DMS153 treated with DMSO at 0.1 percent for 48 hours (cell line): ENCODE data around the gene SOWAHC.

Experiments
- DNase-seq: peaks from one replicate; lab custom pipeline; 2025; ENCODE audit not compliant: unreplicated experiment; lab: John Stamatoyannopoulos, UW

SOWAHC gene

GRCh38 chr2:109644571-109645275 is 30.6 kb downstream of the SOWAHC start:
- peak; percentile 36 for DNase-seq

GRCh38 chr2:109645412-109646184 is 31.4 kb downstream of the SOWAHC start:
- no peak for DNase-seq

GRCh38 chr2:109646961-109647360 is 32.8 kb downstream of the SOWAHC start:
- DNase-seq = no peak

GRCh38 chr2:109647636-109648035 is 33.5 kb downstream of the SOWAHC start:
- no peak for DNase-seq

DNA sequence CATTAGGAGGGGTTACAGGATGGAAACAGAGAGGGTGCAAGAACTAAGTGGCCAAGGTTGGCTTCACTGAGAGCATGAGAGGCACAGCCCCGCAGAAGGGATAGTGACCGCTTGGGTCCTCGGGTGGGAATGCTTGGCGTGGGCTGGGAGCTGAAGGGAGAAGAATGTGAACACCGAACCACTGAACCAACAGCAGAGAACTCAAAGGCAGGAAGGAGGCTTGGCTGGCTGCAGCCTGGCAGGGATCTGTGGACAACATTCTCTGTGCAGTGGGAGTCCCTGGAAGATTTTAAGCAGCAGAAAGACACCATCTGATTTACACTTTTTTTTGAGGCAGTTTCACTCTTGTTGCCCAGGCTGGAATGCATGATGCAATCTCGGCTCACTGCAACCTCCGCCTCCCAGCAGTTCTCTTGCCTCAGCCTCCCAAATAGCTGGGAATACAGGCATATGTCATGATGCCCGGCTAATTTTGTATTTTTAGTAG is 33.9 kb downstream of the SOWAHC start:
- no peak for DNase-seq

- DNase-seq = no peak
Measured at GRCh38 chr2:109649736-109650695, 35.9 kb downstream of the SOWAHC start.

DNA sequence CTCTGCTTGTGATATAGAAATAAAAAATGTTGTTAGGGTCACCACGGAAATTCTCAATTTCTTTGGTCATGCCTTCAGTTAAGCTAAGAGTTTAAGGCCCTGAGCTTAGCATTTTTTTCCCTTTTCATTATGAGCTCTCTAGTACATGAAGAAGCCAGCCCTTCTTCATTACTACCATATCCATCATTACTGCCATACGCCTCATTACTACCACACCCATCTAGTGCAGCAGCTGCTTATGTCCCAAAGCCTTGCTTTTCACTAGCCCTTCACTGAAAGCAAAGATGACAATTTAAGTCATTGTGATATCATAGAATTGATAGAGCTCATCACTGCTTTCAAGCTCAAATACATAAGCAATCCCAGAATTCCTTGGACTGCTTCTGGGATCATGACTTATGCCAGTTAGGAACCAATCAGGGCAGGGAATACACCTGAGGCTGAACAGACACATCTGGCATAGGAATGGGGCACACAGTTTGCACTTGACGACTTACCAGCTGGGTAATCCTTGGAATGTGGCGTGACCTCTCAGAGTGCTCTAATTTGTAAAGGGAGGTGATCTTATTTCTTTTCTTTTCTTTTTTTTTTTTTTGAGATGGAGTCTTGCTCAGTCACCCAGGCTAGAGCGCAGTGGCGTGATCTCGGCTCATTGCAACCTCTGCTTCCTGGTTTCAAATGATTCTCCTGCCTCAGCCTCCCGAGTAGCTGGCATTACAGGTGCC is 40.3 kb downstream of the SOWAHC start:
- no peak for DNase-seq

DNA sequence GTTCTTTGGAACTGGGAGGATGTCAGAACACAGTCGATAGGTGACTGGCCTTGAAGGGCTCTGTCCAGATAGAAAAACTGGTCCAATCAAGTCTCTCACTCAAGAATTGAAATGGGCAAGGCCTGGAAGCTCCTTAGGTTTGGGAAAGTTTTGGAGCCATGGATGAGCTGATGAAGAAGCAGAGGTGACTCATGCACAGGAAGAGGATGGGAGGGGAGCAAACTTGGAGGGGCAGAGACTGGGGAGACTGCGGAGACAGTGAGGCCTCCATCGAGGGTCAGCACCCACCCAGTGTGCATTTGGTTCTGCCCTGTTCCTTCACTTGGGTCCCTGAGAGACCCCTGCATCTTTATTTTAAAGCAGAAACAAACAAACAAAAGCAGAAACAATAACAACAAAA is 41.1 kb downstream of the SOWAHC start:
- no peak for DNase-seq

GRCh38 chr2:109659396-109660045 is 45.4 kb downstream of the SOWAHC start:
- no peak for DNase-seq

DNA sequence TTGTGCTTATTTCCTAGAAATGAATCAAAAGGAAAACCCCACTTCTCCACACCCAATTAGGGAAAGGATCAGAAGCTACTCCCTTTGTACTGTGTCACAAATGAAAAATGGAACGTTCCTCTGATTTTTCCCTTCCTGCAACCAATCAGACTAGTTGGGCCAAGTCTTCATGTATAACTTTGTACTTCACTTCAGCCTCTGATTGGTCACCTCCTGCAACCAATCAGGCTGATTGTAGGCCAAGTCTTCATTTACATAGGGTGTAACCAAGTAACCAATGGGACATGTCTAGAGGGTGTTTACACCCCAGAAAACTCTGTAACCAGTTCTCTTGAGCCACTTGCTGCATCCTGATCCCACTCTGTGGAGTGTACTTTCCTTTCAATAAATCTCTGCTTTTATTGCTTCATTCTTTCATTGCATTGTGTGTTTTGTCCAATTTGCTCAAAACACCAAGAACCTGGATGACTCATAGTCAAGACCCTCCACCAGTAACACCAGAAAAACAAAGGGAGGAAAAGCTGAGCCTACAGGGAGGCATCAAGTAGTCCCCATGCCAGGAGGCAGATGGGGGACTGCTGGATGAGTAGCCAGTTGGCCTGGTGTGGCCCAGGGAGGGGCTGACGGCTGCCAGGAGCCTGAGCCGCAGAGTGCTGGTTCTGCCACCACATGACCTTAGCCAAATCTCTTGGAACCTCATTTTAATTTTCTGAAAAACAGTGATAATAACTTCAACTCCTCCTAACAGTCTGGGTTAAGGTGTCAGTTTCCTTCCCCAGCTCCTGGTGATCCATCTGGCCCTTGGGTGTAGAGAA is 46.1 kb downstream of the SOWAHC start:
- DNase-seq = no peak

DNA sequence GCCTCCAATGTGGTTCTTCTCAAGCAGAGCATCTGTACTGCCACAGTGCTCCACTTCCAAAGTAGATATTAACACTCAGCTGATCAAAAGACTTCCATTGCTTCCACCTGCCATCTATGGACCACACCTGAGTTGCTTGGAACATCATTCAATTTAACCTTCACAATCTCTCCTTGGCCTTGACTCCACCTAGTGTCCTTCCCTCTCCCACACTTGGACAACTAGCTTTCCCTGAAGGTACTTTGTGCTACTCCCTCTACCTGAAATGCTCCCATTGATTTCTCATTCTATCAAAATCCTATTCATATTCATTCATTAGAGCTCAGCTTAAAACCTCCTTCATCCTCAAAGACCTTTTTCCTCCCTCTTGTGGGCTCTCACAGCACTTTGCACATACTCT is 48.7 kb downstream of the SOWAHC start:
- DNase-seq = no peak

GRCh38 chr2:109663721-109664120 is 49.6 kb downstream of the SOWAHC start:
- DNase-seq = peak; percentile 9

DNA sequence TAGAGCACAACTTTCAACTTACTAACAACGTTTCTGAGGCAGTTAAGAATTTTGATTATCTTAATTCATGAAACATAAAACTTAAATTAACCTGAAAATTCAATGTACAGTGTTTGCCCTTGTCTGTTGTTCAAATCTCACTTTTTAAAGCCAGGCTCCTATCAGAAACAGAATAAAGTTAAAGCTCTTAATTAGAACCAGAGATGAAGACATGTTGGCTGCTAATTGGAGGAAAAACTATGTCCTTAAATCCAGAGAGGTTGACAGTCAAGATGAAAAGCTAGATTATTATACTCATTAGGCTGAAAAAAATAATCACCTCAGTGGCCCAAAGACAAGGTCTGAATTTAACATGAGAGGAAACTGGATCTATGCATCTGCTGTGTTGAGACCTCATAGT is 52.3 kb downstream of the SOWAHC start:
- DNase-seq = no peak
